ENCODE data around the gene FBLL1. TPM values are rescaled to one million over a fixed set of nuclear protein-coding genes. Genes with fewer than 3 reads are reported as not detected.

FBLL1 gene
- total and polyA plus RNA-seq, 9 of the 15 experiments (the other 6 are each of a cell fraction or from before 2014, with no cell fraction given): not detected

GRCh38 chr5:168486136-168486879 is 42.8 kb upstream of the FBLL1 start, which contains the start of gene RARS1 (continued):
- TF ChIP-seq E2F1 (CRISPR knock-in tag; IDR thresholded peaks at IDR 0.05) (no peak), SMARCC2 (IDR thresholded peaks at IDR 0.05; ENCODE audit: low read depth) (no peak), PYGO2 (tag; IDR thresholded peaks at IDR 0.05) (no peak), DIDO1 (tag; IDR thresholded peaks at IDR 0.05; ENCODE audit: low read depth) (peak; percentile 84), MXD1 (CRISPR knock-in tag; IDR thresholded peaks at IDR 0.05; ENCODE audit: borderline replicate concordance, poor library complexity, severe bottlenecking) (no peak), NR1H2 (CRISPR knock-in tag; IDR thresholded peaks at IDR 0.05) (no peak), POLR2AphosphoS2 (IDR thresholded peaks at IDR 0.05; ENCODE audit: low read length) (peak; percentile 80; the same call in 1 of the 2 replicates), TAF9B (IDR thresholded peaks at IDR 0.05; ENCODE audit: partially characterized antibody) (peak; percentile 77), TBP (optimal IDR thresholded peaks at IDR 0.05; ENCODE audit: low read depth, low read length) (peak; percentile 79), ZNF197 (CRISPR knock-in tag; IDR thresholded peaks at IDR 0.05; ENCODE audit: low read depth) (no peak), NFATC3 (IDR thresholded peaks at IDR 0.05) (no peak), CREM (IDR thresholded peaks at IDR 0.05; ENCODE audit: low read depth) (peak; percentile 87), RBM22 (IDR thresholded peaks at IDR 0.05; ENCODE audit: low read depth, low read length, poor library complexity, severe bottlenecking) (no peak), ZNF24 (IDR thresholded peaks at IDR 0.05) (peak; percentile 94), ZNF175 (CRISPR knock-in tag; IDR thresholded peaks at IDR 0.05; ENCODE audit: low read depth) (no peak), PKNOX1 (IDR thresholded peaks at IDR 0.05) (peak; percentile 86), POU5F1 (IDR thresholded peaks at IDR 0.05; ENCODE audit: borderline replicate concordance, low read depth, low read length, partially characterized antibody) (no peak), GATAD2A (IDR thresholded peaks at IDR 0.05) (no peak), RBBP5 (IDR thresholded peaks at IDR 0.05; ENCODE audit: borderline replicate concordance, insufficient read depth, low read length, poor library complexity, severe bottlenecking) (peak; percentile 80)
- TF ChIP-seq, protein P1, sequence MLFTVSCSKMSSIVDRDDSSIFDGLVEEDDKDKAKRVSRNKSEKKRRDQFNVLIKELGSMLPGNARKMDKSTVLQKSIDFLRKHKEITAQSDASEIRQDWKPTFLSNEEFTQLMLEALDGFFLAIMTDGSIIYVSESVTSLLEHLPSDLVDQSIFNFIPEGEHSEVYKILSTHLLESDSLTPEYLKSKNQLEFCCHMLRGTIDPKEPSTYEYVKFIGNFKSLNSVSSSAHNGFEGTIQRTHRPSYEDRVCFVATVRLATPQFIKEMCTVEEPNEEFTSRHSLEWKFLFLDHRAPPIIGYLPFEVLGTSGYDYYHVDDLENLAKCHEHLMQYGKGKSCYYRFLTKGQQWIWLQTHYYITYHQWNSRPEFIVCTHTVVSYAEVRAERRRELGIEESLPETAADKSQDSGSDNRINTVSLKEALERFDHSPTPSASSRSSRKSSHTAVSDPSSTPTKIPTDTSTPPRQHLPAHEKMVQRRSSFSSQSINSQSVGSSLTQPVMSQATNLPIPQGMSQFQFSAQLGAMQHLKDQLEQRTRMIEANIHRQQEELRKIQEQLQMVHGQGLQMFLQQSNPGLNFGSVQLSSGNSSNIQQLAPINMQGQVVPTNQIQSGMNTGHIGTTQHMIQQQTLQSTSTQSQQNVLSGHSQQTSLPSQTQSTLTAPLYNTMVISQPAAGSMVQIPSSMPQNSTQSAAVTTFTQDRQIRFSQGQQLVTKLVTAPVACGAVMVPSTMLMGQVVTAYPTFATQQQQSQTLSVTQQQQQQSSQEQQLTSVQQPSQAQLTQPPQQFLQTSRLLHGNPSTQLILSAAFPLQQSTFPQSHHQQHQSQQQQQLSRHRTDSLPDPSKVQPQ (CRISPR knock-in tag; IDR thresholded peaks at IDR 0.05; ENCODE audit: borderline replicate concordance): no peak
- TF ChIP-seq, protein P2, sequence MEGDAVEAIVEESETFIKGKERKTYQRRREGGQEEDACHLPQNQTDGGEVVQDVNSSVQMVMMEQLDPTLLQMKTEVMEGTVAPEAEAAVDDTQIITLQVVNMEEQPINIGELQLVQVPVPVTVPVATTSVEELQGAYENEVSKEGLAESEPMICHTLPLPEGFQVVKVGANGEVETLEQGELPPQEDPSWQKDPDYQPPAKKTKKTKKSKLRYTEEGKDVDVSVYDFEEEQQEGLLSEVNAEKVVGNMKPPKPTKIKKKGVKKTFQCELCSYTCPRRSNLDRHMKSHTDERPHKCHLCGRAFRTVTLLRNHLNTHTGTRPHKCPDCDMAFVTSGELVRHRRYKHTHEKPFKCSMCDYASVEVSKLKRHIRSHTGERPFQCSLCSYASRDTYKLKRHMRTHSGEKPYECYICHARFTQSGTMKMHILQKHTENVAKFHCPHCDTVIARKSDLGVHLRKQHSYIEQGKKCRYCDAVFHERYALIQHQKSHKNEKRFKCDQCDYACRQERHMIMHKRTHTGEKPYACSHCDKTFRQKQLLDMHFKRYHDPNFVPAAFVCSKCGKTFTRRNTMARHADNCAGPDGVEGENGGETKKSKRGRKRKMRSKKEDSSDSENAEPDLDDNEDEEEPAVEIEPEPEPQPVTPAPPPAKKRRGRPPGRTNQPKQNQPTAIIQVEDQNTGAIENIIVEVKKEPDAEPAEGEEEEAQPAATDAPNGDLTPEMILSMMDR (IDR thresholded peaks at IDR 0.05 in 2 of 3, conservative IDR thresholded peaks at IDR 0.05 in 1 of 3; ENCODE audit: insufficient read depth in 2 of 3, low read depth in 1 of 3, low read length in 3 of 3): peak; percentile 94 to 97 (median 96)

Measured in K562 (cell line).